GM18519 (cell line): Measurements from ENCODE around the gene LILRB4.
"Not testable (repeated sequence)": the region's sequence is repeated elsewhere in the genome, so short reads cannot be mapped to it uniquely, and the experiment has no call there.

Source experiments
- ATAC-seq: cut with Tn5 transposase; IDR thresholded peaks from one replicate; pipeline ENCODE4 v1.9.1; 2021; ENCODE audit warnings: mild to moderate bottlenecking, moderate library complexity; ENCODE audit not compliant: unreplicated experiment, low FRiP score

The LILRB4 gene

DNA sequence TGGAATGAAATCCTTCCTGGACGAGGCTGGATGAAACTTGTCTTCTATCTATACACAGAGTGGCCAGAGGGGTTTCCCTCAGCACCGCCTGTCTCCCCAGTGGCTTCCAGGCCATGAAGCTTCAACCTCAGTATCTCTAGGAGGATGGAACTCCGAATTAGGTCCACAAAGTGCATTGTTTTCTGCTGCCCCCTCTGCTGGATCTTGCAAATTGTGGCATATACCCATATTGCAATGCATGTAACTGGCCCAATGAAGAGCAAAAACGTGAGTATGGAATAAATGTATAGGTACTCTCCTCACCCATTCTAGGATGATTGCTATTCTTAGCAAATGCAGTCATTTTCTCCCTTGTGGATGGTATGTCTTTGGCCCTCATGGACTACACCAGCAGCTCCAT lies 14.7 kb upstream of the LILRB4 start:
- ATAC-seq, result no peak

DNA sequence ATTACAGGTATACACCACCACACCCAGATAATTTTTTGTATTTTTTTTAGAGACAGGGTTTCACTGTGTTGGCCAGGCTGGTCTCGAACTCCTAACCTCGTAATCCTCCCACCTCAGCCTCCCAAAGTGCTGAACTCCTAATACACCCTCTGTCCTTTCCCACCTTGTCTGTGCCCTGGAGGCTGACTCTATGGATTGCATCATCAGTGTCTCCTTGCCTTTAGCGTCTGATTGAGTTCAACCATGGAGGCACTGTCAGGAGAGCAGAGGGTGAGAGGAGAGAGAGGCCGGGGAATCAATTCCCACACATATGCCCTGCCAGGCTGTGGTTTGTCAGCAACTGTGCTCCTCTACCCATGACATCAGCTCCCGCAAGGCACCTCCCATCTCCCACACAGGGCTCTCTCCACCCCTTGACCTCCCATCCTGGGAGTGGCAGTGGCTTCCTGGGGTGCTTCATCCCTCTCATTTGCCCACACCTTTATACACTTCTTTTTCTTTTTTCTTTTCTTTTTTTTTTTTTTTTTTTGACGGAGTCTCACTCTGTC lies 12.6 kb upstream of the LILRB4 start:
- no peak for ATAC-seq

DNA sequence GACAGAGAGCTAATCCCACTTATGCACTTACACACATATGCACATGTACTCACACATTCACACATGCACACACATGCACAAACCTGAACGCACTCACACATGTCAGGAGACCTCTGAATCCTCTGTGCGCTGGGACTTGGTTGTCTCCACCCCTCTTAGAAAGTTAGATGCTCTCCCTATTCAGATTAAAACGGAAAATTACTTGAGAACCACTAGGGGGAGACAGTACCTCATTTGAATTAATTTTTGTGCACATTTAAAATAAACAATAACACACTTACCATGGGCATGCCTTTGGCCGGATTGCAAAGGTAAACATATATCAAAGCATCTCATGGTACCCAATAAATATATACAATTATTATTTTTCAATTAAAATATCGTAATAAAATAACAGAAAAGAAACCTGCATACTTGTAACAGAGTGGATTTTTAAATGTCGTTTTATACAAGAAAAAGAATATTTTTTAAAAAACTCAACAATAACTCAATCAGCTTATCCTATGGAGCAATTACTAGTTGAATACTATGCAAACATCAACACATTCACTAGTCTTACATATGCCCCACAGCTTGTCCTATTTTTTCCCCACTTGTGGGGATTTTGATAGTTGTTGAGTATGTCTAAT lies 9.5 kb upstream of the LILRB4 start:
- no peak for ATAC-seq

DNA sequence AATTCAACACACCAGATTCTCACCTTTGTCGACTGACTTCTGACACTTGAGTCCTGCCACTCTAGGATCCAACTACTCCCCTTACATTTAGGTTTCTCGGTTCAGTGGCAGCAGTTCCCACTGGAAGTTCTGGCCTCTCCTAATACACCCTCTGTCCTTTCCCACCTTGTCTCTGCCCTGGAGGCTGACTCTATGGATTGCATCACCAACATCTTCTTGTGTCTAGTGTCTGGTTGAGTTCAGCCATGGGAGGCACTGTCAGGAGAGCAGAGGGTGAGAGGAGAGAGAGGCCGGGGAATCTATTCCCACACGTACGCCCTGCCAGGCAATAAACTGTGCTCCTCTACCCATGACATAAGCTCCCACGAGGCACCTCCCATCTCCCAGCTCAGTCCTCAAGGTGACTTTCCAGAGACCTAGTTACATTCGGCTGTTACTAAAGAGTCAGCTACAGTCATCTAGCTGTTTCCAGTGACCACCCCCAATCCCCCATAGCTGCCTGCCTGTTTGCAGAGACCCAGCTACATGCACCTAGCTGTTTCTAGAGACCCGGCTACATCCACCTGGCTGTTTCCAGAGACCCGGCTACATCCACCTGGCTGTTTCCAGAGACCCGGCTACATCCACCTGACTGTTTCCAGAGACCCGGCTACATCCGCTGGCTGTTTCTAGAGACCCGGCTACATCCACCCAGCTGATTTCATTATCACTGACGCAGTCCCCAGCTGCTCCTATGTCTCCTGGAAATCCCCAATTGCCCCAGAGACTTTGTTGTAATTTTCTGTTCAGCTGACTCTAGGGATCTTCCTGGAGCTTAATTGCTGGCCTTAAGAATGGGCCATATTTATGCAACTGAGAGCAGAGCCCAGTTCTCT lies 8.1 kb upstream of the LILRB4 start:
- no peak for ATAC-seq

DNA sequence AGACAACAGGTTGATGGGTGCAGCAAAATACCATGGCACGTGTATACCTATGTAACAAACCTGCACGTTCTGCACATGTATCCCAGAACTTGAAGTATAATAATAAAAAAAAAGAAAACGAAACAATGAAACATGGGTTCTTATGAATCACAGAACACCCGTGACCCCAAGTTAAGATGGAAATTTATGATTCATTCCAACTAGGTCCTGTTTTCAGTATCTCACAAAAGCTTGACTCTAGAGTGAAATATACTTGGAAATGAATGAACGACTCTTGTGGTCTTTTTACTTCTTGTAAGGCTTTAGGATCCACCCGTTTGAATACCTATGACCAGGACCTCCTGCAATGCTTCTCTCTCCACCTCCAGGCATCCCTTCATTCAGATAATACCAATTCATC lies 3.5 kb upstream of the LILRB4 start:
- no peak for ATAC-seq

DNA sequence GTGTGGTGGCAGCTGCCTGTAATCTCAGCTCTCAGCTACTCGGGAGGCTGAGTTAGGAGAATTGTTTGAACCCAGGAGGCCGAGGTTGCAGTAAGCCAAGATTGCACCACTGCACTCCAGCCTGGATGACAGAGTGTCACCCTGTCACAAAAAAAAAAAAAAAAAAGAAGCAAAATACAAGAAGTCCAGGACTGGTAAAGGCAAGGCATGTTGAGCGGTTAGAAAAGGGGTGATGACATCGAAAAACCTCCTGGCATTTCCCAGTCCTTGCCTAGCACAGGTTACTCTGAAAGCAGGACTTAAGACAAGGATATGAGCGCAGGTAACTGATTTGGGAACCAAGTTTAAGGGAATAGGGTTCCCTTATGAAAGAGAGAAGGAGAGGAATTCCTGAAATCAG lies 2.5 kb upstream of the LILRB4 start:
- ATAC-seq, result no peak

DNA sequence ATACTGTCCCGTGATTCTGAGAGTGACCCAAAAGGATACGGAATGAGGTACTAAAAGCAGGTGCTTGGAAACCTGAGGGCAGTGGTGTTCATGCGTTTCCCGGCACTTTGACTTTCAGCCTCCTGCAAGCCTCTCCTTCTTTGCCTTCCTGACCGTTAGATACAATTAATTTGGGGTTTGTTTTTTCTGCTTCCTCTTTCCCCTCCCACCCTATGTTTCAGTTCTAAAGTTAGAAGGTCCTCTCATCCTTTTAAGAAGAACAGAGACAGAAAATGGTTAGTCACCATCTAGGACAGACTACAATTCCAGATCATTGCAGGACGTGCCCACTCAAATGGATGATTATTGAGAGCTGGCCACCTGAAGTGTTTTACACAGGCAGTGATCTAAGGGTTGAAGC lies 1.8 kb upstream of the LILRB4 start:
- ATAC-seq, result no peak

DNA sequence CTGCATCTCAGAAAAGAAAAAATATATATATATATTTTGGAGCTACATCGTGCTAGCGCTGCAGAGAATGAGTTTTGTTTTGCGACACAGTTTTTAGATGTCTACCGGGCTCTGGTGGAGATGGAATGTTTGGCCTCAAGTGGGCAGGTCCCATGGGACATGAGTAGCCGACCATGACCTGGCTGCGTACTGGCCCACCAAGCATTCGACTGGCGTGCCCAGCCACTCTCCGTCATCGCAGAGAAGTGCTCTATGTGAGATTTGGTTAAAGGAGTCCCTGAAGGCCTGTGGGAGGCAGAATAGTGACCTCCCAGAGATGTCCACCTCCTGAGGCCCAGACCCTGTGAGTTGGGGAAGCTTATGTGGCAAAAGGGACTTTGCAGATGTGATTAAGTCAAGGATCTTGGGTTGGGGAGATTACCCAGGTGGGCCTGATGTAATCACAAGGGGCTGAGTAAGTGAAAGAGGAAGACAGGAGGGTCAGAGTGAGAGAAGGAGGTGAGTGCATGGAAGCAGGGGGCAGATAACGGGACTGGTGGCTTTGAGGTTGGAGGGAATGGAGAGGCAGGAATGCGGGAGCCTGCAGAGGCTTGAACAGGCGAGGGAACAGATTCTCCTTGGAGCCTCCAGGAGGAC lies 821 bp upstream of the LILRB4 start:
- ATAC-seq, result no peak

DNA sequence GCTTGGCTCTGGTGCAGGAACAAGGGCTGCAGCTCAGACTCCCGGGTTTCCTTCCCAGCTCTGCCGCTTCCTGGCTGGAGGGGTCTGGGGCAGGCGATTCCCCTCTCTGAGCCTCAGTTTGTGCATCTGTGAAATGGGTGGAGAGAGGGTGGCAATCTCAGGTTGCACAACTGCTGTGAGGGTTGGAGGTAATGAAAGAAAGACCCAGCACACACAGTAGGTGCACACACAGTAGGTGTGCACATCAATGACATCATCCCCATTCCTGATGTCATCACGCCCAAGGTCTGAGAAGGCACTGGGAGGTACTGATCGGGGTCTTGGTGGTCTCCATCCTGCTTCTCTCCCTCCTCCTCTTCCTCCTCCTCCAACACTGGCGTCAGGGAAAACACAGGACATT lies 2.7 kb downstream of the LILRB4 start:
- no peak for ATAC-seq

DNA sequence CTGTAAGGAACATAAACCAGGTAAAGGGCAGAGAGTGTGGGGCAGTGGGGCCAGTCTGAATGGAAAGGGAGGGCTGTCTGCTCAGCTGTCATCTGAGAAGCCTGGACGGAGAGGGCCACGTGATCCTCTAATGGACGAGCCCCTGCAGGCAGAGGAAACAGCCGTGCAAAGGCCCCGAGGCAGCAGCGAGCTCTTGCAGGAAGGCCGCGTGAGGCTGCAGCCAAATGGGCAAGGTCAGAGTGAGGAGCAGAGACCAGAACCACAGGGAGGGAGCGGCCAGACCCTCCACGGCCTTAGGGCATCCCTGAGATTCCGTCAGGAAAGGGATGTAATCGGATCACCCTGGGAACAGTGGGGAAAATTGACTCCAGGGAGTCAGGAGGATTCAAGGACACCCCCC lies 4.4 kb downstream of the LILRB4 start:
- no peak for ATAC-seq

DNA sequence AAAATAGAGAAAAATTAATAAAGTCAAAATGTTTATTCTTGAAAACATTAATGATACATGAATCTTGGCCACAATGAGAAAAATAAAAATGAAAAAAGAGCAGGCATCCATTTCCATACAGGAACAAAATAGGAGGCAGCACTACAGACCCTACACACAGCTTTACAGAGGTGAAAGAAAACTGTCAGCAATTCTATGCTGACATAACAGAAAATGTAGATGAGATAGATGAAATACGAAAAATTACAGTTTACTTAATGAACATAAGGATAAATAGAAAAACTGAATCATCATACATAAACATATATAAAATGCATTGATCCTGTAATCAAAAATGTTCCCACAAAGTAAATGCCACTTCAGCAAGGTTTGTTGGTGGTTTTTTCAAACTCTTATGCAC lies 5.6 kb downstream of the LILRB4 start:
- no peak for ATAC-seq

DNA sequence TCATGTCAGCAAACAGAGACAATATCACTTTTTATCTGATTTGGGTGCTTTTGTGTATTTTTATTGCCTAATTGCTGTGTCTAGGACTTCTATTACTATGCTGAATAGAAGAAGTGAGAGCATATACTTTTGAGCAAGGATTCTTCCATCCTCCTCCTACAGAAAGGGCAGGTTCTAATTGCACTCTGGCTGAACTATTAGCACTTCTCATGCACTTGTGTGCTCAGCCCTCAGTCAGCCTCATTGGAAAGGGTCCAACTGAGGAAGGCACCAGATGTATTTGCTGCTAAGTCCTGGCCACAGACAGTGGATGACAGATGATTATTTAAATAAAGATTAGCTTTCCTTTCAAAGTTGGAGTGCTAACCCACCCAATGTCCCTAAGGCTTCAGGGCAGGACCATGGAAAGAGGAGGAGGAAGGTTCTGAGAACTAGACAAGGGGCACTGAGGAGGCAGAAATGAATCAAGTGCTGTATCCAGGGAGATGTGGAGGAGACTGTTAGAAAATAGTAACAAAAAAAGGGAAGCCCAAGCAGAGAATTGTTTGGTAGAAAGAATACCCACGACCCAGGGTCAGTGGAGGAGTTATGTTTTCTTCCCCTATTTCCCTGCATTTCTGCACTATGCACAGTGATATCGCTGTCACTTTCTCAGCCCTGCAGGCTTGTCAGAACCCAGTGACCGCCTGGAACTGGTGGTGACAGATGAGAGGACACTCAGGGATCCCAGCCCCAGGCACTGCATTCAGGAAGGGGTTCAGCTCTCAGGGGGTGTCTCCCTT lies 8.0 kb downstream of the LILRB4 start:
- ATAC-seq, result no peak

DNA sequence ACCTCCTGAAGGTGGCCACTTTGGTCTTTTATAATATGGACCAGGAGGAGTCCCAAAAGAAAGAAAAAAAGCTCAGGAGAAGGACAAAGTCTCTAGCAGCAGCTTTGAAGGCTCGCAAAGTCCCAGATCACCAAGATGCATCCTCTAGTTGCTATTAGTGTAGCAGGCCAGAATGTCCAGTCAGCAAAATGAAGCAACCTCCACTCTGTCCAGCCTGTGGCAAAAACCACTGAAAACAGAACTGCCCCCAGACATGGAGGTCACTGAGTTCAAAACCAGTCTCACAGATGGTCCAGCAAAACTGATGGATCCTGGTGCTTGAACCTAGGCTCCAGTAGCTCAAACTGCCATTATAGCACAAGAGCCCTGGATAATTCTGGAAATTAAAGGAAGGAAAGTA lies 10.4 kb downstream of the LILRB4 start:
- no peak for ATAC-seq

DNA sequence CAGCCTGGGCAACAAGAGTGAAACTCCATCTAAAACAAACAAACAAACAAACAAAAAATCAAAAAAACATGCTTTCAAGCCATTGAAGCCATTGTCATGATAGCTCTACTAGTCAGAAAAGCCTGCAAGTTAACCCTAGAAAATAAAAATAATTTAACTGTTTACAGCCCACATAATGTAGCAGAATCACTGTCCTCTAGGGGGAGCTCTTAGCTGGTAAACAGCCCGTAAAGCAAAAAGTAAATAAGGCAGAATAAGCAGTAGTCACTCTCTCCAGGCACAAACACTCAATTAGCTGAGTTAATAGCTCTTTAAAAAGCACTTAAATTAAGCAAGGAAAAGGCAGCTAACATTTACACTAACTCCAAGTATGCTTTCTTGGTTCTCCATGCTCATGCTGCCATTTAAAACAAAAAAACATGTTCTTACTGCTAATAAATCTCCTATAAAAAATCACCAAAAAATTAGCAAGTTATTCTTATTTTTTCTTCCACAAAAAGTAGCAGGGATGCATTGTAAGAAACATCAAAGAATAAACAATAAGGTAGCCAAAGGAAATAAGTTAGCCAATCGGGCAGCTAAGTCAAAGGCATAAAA lies 11.3 kb downstream of the LILRB4 start:
- no peak for ATAC-seq

DNA sequence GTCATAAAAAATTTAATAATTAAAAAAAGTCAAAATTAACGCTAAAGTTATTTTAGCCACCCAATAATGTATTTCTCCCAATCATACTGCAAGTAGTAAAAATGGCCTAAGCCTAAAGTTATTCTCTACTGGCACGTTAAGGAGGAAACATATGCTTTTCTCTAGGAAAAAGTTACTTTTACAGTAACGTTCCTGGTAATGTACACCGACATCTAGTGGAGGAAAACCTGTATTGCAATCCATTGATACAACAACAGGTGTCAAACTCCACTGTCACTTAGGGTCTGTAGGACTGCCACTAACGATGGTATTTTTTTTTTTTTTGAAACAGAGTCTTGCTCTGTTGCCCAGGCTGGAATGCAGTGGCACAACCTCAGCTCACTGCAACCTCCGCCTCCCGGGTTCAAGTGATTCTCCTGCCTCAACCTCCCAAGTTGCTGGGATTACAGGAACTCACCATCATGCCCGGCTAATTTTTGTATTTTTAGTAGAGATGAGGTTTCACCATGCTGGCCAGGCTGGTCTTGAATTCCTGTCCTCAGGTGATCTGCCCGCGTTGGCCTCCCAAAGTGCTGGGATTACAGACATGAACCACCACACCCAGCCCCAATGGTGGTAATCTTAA lies 13.5 kb downstream of the LILRB4 start:
- ATAC-seq, result not testable (repeated sequence)

DNA sequence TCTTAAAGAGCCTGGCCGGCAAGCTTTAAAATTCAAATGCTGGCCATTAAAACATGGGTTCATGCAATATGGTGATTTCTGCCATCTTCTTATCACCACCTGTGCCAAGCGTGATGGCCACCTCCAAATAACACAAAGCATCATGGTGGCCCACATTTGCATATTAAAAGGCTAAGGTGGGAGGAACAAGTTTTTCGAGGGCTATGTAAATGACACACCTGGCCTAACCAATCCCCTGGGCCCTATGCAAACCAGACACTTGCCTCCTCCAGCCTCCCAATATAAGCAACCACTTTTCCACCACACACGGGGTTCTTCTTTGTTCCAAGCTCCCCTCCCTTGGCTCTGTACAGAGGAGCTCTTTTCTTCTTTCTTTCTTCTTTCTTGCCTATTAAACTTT lies 14.4 kb downstream of the LILRB4 start:
- ATAC-seq, result no peak

DNA sequence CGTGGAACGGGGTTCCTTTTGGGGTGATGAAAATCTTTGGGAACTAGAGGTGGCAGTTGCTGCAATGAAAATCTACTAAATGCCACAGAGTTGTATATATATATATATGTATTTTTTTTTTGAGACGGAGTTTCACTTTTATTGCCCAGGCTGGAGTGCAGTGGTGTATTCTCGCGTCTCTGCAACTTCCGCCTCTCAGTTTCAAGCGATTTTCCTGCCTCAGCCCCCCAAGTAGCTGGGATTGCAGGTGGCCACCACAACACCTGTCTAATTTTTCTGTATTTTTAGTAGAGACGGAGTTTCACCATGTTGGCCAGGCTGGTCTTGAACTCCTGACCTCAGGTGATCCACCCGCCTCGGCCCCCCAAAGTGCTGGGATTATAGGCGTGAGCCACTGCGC lies 18.8 kb downstream of the LILRB4 start:
- ATAC-seq, result not testable (repeated sequence)

DNA sequence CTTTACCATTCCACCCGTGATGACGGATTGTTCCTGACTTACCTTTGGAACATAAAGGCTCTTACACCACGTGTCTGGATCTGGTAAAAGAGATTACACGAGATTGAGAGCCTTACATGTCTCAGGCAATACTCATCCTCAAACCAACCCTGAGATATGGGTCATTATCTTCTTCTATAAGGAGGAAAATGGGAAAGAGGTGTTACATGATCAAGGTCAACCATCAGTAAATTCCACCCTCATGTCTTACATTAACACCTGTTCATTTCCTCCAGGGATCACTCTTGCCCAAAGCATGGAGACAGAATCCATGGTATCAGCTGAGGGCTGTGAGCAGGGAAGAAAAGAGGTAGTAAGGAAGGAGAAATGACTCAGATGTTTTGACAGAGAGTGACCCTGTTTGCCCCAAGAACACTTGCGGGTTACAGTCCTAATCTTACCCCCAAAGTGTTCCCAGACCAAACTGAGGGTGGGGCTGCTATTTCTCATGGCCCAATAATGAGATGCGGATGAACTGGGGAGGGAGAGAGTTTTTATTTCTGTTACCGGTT lies 19.6 kb downstream of the LILRB4 start:
- no peak for ATAC-seq

DNA sequence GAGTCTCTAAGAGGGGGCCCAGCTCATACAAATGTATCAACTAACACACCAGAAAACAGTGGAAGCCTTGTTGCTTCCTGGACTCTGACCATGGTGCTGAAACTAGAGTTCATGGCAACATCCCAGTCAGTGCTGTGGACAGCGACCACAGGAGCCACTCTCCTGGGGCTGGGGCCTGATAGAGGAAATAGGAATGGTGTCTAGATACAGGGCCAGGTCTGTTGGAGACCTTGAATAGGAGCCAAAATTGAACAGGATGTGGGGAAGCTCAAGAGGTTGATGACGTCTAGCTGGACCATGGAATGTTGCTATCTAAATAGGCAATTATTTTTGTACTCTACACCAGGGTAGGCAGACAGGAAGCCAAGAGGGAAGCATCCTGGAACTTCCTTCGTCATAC lies 21.7 kb downstream of the LILRB4 start:
- ATAC-seq, result no peak
